Stimulated activated CD8-positive, alpha-beta memory T cell treated with anti-CD3 and anti-CD28 coated beads, Interleukin-12 subunit alpha, Interleukin-12 subunit beta, amount 100 ng/mL, for 4 hours (primary cell): ENCODE measurements around the gene POLR3F.
A peak's percentile ranks its signal among the peaks of the same experiment; 100 is the strongest.
"Not testable (repeated sequence)": the region's sequence is repeated elsewhere in the genome, so short reads cannot be mapped to it uniquely, and the experiment has no call there.

Experiments
- DNase-seq: peaks from one replicate; pipeline ENCODE4 v3.0.0-alpha.2; 2020; ENCODE audit warnings: low read depth

POLR3F gene

DNA sequence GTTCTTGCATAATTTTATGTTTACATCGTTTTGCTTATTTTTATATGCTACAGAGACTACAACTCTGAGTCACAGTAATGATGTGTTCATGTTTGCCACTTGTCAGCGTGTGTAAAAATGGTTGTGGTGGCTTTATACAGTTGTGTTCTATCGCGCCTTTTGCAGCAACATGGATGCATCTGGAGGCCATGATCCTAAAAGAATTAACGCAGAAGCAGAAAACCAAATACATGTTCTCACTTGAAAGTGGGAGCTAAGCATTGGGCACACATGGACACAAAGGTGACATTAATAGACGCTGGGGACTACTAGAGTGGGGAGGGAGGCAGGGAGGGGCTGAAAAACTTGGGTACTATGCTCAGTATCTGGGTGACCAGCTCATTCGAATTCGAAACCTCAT lies 39.6 kb downstream of the POLR3F start:
- DNase-seq: no peak

DNA sequence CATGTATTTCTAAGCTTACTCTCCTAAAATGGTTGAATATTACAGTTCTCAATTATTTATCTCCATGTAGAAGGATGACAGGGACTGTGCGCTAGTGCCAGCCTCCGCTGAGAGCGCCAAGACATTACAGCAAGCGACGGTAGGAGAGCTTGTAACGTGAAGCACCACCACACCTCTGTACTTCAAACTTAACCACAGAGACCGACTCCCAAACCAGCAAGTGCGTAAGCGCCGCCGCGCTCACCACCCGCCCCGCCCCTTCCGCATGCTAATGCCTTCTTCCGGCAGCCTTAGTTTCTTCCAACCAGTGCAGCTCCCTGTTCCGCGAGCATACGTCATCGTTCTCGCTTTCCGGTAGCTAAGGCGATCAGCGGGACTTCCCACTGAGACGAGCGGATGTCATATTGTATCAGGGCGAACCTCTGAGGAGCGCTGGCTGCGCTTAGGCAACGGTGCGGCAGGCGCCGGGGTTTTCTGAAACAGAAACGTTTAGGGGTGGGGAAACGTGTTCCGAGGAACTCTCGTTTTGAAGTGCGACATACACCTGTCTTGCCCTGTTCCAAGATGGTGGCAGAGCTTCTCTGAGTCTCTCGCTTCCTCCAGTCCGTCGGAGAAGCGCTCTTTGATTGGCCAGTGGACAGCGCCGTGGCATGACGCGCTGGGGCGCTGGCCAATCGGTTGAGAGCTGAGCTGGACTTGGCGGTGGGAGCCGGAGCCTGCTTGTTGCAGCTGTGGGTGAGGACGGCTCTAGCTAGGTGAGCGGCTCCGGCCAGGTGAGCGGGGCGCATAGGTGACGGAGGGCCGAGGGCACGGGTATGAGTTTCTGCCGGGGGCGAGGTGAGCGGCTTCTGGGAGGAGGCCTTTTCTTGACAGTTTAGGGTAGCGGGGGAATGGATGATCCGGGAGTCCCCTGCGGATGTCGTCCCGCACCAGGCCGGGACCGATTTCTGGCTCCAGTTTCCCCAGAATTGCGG lies 40.3 kb downstream of the POLR3F start, which contains the start of gene SEC23B:
Gene SEC23B, plus strand, starts transcription at position 723 of the 974 bp plus-strand sequence. CDS start 2,896 bp downstream, outside the sequence.
- DNase-seq: peak; percentile 96

DNA sequence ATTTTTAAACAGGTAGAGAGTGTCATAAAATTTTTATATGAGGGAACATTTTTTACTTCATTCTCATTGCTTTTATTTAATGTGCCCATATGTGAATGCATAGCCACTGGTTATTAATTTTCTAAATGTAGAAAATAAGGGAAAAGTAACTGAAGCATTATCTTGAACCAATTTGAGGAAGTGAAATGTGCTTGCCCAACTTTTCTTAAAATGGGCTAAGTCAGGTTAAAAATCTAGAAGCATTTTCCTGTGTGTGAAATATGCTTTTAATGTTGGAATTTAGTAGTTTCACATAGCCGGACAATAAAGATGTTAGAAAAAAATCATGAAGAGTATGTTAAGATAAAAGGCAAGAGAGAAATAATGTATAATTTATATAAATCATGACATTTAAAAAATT lies 44.4 kb downstream of the POLR3F start:
- DNase-seq: no peak

GRCh38 chr20:18513208-18513607 lies 46.0 kb downstream of the POLR3F start:
- no peak for DNase-seq

GRCh38 chr20:18514127-18514526 lies 46.9 kb downstream of the POLR3F start:
- DNase-seq: no peak

DNA sequence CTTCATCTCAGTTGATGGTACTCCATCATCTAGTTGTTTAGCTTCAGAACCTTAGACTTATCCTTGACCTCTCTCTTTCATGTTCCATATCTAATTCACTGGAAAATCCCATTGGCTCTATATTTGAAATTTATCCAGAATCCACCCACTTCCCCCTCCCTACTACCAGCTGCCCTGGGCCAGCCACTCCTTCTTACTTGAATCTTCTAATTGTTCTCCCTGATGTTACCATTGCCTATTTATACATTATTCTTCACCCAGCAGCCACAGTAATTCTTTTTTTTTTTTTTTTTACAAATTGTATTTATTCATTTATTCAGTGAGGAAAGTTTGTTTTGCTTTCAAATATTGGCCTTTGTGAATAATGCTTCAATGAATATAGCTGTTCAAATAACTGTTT lies 48.8 kb downstream of the POLR3F start:
- no peak for DNase-seq

DNA sequence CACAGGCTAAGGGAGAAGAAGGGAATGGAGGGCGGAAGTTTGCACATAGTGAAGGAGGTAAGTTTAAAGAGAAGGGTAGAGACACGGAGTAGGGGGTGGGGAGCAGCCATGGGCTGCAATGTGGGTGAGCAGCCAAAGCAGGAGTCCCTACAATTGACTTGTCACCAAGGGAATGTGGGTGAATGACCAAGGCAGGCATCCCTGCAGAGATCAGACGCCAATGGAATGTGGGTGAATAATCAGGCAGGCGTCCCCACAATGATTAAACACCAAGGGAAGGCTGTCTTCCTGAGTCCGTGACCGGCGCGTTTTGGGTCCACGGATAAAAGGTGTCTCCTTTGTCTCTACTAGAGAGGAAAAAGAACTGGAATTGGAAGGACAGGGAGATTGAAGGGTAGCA lies 54.9 kb downstream of the POLR3F start:
- not testable (repeated sequence) for DNase-seq

DNA sequence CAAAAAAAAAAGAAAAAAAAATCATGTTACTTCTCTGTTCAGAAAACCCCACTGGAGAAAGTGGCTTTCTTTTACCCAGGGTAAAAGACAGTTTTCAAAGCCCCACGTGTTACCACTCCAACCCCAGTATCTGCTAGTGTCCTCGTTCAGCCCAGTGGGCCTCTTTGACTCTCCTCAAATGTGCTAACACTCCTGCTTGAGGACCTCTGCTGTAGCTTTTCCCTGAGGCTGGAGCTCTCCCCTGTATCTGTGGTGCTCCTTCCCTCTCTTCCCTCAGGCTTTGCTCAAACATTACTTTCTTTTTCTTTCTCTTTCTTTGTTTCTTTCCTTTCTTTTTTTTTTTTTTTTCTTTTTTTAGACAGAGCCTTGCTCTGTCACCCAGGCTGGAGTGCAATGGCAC lies 55.9 kb downstream of the POLR3F start:
- DNase-seq: no peak

- DNase-seq: no peak
Measured at GRCh38 chr20:18524646-18525045, 57.5 kb downstream of the POLR3F start.

DNA sequence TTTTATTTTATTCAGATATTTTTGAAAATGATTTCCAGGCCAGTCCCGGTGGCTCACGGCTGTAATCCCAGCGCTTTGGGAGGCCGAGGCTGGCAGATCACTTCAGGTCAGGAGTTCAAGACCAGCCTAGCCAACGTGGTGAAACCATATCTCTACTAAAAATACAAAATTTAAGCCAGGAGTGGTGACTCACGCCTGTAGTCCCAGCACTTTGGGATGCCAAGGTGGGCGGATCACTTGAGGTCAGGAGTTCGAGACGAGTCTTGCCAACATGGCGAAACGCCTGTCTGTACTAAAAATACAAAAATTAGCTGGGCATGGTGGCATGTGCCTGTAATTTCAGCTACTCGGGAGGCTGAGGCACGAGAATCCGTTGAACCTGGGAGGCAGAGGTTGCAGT lies 59.6 kb downstream of the POLR3F start:
- not testable (repeated sequence) for DNase-seq

- no peak for DNase-seq
Measured at GRCh38 chr20:18527339-18527738, 60.1 kb downstream of the POLR3F start.

GRCh38 chr20:18527836-18528235 lies 60.6 kb downstream of the POLR3F start:
- no peak for DNase-seq

GRCh38 chr20:18529041-18529440 lies 61.9 kb downstream of the POLR3F start:
- DNase-seq: no peak

GRCh38 chr20:18532626-18533025 lies 65.4 kb downstream of the POLR3F start:
- DNase-seq: no peak

- no peak for DNase-seq
Measured at GRCh38 chr20:18533491-18533890, 66.3 kb downstream of the POLR3F start.

DNA sequence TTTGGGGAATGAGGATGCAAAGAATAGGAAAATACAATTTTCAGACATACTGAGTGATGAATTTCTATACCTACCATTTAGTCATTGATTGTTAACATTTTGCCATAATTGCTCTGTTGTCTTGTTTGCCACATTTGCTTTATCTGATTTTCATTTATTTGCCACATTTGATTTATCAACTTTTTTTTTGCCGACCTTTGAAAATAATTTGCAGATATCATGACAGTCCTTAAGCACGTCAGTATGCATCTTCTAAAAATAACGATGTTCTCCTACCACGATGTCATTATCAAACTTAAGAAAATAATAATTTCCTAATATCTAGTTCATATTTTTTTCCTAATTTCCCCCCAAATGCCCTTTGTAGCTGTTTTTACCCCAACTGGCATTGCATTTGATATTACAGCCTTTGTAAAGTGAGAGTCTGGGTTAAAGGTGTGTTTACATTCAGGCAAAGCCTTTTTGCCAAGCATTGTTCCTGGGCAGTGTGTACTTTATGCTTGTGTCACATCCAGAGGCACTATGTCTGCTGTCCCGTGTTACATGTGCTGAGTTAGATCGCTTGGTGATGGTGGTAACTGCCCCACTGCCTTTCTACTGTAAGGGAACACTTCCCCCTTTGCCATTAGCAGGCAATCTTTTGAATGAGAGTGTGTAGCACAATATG lies 66.9 kb downstream of the POLR3F start:
- DNase-seq: no peak
